HG03378 (cell line): ENCODE data around the gene NKD1.

ENCODE experiments used
- ATAC-seq: cut with Tn5 transposase; IDR thresholded peaks from one replicate; pipeline ENCODE4 v1.9.1; 2021; ENCODE audit warnings: mild to moderate bottlenecking, moderate library complexity; ENCODE audit not compliant: unreplicated experiment

NKD1 gene

GRCh38 chr16:50666658-50667496 is 118.7 kb downstream of the NKD1 start:
- peak; percentile 92 for ATAC-seq

DNA sequence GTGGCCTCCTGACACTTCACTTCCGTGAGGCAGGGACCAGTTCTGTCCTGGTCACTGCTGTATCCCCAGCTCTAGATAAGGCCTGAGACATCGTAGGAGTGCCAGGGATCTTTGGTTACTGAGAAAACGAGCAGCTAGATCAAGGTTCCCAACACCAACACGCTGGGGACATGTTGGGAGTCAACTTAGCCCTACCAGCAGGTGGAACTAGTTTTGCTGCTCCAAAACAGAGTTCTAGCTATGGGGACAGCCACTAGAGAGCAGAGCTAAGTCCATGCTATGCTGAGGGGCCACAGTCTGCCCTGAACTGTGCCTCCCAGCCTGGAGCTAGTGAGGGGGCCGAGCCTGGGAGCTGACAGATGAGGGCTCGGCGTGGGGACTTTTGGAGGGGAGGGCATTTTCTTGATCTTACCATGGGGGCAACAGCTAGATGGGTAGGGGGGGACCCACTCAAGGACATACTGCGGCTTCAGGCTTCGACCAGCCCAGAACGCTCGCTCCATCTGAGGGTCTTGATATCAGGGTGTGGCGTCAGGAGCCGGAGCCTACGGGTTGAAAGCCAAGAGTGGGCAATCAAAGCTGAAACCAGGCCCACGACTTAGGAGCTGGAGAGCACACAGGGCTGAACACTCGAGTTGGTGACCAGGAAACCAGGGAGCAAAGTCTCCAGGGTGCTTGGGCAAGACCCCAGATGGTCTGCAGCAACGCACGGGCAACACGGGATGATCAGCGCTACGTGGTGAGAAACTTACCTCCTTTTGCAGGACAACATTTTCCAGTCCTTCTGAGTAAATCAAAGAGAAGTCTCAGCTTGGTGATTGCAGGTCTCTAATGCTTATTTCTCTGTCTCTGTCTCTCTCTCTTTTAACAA is 119.5 kb downstream of the NKD1 start:
- ATAC-seq = no peak

- no peak for ATAC-seq
Observed at GRCh38 chr16:50668368-50669008, 120.3 kb downstream of the NKD1 start.

GRCh38 chr16:50669741-50670140 is 121.5 kb downstream of the NKD1 start:
- ATAC-seq = no peak

GRCh38 chr16:50670476-50670875 is 122.3 kb downstream of the NKD1 start:
- ATAC-seq = no peak

- no peak for ATAC-seq
Observed at GRCh38 chr16:50671644-50672260, 123.6 kb downstream of the NKD1 start.

DNA sequence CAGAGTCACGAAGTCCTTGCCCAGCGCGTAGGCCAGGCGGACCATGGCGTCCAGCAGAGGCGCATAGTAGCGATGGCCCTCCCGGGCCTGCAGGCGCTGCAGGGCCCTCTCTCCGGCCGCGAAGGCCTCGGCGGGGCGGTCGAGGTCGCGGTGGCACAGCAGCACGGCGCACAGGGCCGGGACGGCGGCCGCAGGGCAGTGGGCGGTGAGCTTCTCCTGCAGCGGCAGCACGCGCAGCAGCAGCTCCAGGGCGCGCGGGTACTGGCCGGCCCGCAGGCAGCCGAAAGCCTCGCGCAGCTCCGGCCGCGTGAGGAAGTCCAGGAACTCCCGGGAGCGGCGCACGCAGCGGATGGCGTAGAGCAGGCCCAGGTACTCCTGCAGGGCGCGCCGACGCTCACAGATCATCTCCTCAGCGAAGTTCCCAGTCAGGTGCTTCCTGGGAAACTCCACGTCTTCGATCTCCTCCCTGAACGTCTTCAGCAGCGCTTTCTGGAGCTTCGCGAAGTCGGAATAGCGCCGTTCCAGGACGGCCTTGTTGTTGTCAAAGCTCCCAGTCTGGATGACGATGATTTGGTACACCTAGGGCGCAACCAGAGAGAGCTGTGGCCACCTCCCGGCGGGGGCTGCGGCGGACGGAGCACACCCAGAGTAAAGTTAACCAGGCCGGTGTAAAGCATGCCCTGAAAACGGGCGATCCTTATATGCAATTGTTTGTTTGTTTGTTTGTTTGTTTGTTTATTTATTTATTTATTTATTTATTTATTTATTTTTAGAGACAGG is 125.5 kb downstream of the NKD1 start:
- no peak for ATAC-seq

GRCh38 chr16:50674831-50675230 is 126.6 kb downstream of the NKD1 start:
- ATAC-seq = no peak

GRCh38 chr16:50675686-50676610 is 127.8 kb downstream of the NKD1 start:
- no peak for ATAC-seq

- ATAC-seq = no peak
Observed at GRCh38 chr16:50676684-50677225, 128.6 kb downstream of the NKD1 start.

DNA sequence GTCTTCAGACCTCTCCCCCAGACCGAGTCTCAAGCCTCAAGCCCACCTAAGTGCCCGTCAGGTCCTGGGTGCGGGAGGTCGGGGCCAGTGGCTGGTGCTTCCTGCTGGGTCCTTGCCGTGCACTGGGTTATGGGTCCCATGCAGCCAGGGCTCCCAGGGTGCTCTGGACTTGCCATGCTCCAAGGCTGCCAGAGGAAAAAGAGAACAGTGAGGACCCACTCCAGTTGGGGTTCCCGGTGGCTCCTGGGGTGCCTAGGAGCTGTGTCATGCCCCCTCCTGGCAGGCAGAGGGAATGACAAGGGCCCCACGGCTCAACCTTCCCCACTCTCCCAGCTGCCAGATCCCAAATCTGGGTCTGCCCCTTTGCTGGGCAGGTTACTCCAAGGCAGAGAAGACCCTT is 129.2 kb downstream of the NKD1 start:
- no peak for ATAC-seq

- no peak for ATAC-seq
Observed at GRCh38 chr16:50678531-50678930, 130.3 kb downstream of the NKD1 start.

DNA sequence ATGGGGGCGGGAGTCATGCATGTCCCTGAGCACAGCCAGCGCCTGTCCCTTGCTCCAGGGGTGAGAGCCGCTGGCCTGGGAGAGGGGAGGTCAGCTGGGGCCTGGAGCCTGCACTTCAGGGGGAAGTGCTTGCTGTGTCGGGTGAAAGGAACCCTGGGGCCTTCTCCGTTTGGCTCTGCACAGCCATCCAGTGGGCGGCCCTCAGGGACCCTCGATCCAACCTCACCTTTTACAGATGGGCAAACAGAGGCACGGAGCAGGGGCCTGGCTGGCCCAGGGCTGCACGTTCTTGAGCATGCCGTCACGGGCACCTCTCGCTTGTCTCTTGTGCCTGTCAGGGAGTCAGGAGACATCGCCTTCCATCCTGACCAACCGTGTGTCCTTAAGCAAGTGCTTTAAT is 131.1 kb downstream of the NKD1 start:
- ATAC-seq = no peak

- ATAC-seq = no peak
Observed at GRCh38 chr16:50679676-50680555, 131.7 kb downstream of the NKD1 start.

DNA sequence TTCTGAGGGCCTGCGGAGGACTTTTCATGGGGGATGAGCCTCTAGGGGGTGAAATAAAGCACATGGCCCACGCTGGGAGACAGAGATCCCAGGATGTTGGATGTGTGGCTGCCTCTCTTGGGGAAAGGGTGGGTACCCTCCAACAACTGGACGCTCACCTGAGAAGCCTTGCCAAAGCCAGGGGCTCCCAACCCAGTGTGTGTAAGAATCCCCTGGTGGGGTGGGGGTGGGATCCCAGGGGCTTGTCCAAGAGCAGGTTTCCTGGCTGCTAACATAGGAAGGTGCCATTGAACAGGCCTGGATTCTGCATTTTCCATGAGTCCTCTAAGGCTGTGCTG is 132.3 kb downstream of the NKD1 start:
- ATAC-seq = no peak

GRCh38 chr16:50681021-50681885 is 133.1 kb downstream of the NKD1 start, which contains the start of gene SNX20:
Gene SNX20, minus strand, starts transcription at chr16:50681312. Its CDS starts 3,786 bp downstream, at chr16:50677526.
- peak; percentile 52 for ATAC-seq
